ENCODE results near the gene NAPA.

NAPA gene

GRCh38 chr19:47521473-47522180, 6.8 kb upstream of the NAPA start:
- DNase-seq (ENCODE audit: low spot score) = no peak
- TF ChIP-seq CTCF (IDR thresholded peaks at IDR 0.05; ENCODE audit: extremely low read depth, missing control alignments) = no peak

GRCh38 chr19:47520839-47521238, 6.0 kb upstream of the NAPA start:
- TF ChIP-seq CTCF (IDR thresholded peaks at IDR 0.05; ENCODE audit: extremely low read depth, missing control alignments) = no peak
- no peak for DNase-seq (ENCODE audit: low spot score)

GRCh38 chr19:47520343-47520806, 5.5 kb upstream of the NAPA start:
- no peak for DNase-seq (ENCODE audit: low spot score)
- no peak for TF ChIP-seq CTCF (IDR thresholded peaks at IDR 0.05; ENCODE audit: extremely low read depth, missing control alignments)

GRCh38 chr19:47518854-47519253, 4.0 kb upstream of the NAPA start:
- TF ChIP-seq CTCF (IDR thresholded peaks at IDR 0.05; ENCODE audit: extremely low read depth, missing control alignments) = no peak
- DNase-seq (ENCODE audit: low spot score) = no peak

- no peak for TF ChIP-seq CTCF (IDR thresholded peaks at IDR 0.05; ENCODE audit: extremely low read depth, missing control alignments)
- peak; percentile 72 for DNase-seq (ENCODE audit: low spot score)
These were observed 3.3 kb upstream of the NAPA start for GRCh38 chr19:47518139-47518538.

GRCh38 chr19:47514151-47514868, 553 bp downstream of the NAPA start:
- no peak for DNase-seq (ENCODE audit: low spot score)
- TF ChIP-seq CTCF (IDR thresholded peaks at IDR 0.05; ENCODE audit: extremely low read depth, missing control alignments) = no peak

- TF ChIP-seq CTCF (IDR thresholded peaks at IDR 0.05; ENCODE audit: extremely low read depth, missing control alignments) = no peak
- DNase-seq (ENCODE audit: low spot score) = no peak
These were observed 1.9 kb downstream of the NAPA start for GRCh38 chr19:47512948-47513319.

Measured in GM20000 (cell line).